ENCODE measurements around the gene RPL23.

The RPL23 gene

GRCh38 chr17:38883592-38884526 lies 30.3 kb upstream of the RPL23 start:
- DNase-seq (ENCODE audit: low read depth), result no peak

- no peak for DNase-seq (ENCODE audit: low read depth)
Measured at GRCh38 chr17:38882870-38883269, 29.3 kb upstream of the RPL23 start.

DNA sequence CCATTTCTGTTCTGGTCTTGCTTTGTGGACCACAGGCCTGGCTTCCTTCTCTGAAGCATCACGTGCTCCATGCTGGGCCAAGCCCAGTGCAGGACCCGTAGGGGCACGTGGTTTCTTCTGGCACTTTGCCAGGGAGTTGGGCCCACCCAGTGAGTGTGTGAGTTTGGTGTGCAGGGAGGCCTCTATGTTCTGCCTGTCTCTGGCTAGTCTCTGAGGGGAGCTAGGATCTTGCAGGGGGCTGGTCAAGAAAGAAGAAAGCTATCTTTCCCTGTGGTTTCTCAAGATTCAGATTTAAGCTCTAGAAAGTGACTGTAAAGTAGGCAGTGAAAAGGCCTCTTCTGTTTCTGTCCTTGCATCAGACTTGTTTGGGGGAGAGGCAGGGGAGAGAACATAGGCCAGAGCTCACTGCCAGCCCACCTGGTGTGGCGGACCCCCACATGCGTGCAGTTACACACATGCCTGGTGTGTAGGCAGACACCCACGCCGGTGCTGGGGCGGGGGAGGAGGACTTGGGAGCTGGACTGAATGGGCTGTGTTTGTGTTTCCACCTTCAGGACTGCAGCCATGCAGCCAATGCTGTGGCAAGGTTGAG lies 28.2 kb upstream of the RPL23 start:
- no peak for DNase-seq (ENCODE audit: low read depth)

DNA sequence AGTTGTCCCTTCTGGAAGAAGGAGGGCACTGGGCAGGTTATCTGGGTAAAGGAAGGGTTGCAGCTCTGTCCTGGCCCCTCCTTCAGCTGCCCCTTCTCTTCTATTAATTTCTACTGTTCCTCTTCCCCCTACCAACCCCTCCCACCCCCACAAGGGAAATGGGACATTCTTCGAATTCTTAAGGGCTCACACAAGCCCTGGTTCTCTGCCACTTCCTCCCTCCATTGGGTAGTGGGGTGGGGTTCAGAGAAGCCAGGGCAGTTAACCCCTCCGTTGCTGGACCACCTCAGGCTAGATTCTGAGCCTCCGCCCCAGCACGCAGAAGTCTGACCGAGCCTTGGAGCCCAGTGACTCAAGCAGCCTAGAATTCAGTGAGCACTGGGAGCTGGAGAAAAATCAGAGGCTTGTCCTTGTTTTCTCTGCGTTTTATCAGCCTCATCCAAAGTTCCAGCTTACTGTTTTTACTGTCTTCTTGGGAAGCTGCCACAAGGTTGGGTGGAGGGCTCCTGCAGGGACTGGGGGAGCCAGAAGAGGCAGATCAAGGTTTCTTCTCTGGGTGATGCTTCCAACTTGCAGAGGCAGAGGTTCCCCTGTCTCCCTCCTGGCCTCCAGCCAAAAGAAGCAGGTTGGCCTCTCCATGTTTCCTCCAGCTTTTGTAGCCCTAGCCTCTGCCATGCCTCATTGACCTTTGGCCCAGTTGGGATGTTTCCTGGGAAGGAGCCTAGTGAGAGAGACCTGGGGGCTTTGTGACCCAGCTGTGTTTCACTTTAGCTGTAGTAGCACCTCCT lies 26.6 kb upstream of the RPL23 start:
- DNase-seq (ENCODE audit: low read depth), result no peak

GRCh38 chr17:38877130-38877851 lies 23.8 kb upstream of the RPL23 start:
- no peak for DNase-seq (ENCODE audit: low read depth)

DNA sequence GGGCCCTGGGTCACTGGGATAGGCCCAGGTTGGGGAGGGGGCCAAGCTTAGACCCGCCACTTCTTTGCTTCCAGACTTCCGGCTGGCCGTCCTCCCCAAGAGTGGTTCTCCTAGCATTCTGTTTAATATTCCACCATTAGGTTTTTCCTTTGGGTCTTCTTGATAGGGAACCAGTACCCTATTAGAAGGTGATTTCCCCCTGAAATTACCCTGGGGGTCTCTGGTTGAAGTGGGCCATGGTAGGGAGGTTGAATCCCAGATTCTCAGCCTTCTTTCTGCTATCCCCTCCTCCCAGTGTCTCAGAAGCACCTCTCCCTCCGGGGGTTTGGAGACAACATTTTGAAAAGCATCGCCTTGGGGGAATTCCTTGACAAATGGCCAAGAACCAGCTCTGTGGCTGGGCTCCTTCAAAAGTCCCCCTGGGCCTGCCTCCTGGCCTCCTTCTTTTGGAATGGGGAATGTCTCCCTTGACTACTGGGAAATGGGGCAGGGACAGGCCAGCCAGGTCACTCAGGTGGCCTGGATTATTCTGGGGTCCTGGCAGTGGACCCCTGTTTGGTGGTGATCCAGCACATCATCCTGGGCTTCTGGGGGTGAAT lies 22.1 kb upstream of the RPL23 start:
- DNase-seq (ENCODE audit: low read depth), result no peak

DNA sequence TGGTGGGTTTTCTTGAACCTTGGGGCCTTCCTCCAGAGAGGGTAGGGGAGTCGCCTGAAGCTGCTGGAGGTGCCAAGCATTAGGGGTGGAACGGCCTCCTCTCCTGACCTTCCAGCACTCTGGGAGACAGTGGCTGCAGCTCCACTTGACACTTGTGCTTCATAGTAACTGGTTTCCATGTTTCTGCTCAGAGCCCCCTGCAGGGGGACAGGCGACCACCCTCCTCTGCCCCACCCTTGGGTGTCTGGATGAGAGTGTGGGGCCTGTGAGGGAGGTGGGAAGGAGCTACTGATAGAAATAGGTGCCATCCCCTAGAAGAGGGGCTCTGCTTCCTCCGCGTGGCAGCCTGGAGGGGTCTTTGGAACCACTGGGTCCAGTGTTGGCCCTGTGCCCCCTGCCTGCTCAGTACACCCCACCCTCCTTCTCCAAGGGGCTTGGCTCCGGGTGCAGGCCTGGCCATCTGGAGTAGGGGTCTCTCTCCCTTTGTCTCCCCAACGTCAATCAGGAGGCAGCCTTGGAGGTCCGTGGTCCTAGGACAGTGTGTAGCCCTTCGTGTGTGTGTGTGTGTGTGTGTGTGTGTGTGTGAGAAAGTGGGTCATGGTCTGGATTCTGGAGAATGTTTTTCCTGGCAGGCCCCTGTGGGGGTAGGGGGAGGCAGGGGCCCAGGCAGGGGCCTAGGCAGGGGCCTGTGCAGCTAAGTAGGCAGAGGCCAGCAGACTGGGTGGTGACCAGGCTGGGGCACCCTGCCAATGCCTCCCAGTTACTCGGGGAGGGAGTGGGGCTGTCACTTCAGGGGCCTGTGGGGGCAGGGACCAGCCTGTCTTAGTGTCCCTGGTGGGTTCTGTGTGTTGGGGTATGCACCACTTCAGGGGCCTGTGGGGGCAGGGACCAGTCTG lies 21.2 kb upstream of the RPL23 start:
- DNase-seq (ENCODE audit: low read depth), result no peak

DNA sequence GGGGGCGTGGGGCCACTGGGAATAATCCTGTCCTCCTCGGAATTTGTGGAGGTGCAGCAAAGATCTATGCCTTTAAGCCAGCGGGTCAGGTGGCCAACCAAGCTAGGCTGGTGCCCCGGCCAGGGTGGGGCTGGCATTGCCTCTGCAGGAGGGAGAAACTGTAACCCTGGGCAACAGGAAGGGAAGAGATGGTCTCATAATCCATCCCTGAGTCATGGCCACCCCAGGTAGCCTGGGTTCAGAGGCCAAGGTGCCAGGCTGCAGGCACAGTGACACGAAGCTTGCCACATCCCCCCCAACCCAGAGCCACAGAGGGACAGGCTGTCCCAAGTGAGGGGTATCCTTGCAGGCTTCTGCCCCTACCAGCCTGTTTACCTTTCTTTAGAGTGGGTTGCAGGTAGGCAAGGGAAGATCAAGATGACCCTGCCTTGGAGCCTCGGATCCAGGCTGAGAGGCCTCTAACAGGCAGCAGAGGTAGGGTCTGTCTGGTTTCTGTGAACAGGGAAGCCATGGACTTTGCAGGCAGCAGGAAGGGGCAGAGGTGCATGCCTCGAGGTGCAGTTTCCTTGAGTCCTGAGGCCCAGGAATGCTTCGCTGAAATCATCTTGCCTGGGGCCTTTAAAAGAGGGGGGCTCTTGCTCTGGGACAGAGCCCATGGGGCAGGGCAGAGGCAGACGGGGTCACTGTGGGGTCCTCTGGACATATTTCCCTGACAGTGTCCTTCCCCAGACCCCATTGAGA lies 20.3 kb upstream of the RPL23 start:
- no peak for DNase-seq (ENCODE audit: low read depth)

GRCh38 chr17:38872671-38873385 lies 19.3 kb upstream of the RPL23 start:
- DNase-seq (ENCODE audit: low read depth), result no peak

DNA sequence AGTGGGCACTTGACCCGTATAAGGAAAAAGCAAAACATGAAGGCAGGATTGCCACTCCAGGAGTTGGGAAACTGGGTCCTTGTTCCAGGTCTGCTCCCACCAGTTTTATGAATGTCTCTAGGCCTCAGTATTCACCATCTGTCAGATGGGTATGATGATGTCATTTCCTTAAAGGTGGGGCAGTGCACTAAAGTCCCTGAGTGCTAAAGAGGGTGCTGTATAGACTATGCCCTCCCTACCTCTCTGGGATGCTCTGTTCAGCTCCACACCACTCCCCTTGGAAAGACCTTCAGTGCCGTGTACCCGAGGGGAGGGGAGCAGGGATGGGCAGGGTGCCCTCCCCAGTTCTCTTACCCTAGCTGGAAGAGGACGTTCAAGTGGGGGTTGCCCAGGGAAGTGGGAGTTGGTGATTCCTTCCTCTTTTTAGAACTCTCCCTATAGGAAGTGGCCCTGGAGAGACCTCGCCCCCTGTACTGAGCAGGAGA lies 18.5 kb upstream of the RPL23 start:
- no peak for DNase-seq (ENCODE audit: low read depth)

GRCh38 chr17:38871247-38872015 lies 17.9 kb upstream of the RPL23 start:
- DNase-seq (ENCODE audit: low read depth), result peak; percentile 58

DNA sequence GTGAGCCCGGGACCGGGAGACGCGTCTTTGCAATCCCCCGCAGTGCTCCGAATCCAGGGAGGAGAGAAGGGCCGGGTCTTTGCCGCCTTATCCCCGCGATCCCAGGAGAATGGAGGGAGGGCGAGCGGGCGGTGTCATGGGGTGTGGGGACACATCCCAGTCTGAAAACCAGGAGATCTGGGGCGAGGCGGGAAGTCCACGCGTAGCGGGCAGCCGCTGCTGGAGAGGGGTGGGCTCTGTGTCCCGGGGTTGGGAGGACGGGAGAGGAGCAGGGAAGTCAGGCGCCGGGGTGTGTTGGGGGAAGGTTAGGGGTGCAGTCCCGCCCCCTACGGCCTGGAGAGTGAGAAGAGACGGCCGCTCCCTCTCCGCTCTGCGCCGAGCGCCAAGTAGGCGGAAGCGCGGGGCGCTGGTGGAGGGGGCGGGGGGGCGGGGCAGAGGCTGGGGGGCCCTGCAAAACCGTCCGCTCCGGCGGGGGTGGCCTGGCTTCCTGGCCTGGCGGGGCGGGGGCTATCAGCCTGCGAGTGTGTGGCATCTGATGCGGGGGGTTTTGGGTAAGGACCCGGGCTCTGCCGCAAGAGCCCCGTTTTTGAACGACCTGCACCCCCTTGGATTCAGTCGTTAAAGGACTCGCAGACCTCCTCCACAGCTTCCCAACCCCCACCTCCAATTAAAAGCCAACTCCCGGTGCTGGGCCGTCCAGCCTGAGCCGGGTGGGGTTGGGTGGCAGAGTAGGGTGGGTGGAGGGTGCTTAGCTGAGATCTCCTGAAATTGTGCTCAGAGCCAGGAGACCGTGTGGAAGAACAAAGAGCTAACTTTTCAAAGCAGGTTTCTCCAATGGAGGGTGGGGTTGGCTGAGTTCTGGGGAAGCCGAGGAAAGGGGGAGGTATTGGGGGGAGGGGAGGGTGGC lies 17.0 kb upstream of the RPL23 start:
- peak; percentile 54 for DNase-seq (ENCODE audit: low read depth)

DNA sequence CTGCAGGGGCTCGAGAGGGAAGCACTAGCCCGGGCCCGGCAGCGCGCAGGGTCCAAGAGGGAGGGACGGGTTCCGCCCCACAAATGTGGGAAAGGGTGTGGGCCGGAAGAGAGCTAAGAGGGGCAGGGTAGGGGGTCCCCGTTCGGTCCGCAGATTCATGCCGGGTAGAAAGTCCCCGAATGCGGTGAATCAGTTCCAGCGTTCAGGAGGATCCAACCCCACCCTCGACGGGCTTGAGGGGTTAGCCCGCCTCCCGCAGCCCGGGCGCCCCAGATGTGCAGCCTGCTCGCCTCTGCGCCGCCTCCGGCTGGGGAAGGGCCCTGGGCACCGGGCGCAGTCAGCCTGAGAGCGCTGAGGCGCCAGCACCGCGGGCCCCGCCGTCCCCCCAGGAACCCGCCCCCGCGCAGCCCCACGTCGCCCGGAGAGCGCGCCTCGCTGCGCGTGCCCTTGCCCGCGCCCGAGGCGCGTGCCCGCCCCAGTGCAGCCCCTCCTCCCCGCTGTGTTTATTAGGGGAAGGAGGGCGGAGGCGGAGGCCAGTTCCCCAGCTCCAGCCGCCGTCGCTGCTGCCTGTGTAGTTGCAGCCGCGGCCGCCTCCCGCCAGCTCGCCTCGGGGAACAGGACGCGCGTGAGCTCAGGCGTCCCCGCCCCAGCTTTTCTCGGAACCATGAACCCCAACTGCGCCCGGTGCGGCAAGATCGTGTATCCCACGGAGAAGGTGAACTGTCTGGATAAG lies 16.2 kb upstream of the RPL23 start, which contains the start of gene LASP1:
TSS of gene LASP1 (plus strand) at position 533 of the 733 bp plus-strand sequence. CDS start at position 665, 132 bp downstream.
- DNase-seq (ENCODE audit: low read depth), result peak; percentile 78

DNA sequence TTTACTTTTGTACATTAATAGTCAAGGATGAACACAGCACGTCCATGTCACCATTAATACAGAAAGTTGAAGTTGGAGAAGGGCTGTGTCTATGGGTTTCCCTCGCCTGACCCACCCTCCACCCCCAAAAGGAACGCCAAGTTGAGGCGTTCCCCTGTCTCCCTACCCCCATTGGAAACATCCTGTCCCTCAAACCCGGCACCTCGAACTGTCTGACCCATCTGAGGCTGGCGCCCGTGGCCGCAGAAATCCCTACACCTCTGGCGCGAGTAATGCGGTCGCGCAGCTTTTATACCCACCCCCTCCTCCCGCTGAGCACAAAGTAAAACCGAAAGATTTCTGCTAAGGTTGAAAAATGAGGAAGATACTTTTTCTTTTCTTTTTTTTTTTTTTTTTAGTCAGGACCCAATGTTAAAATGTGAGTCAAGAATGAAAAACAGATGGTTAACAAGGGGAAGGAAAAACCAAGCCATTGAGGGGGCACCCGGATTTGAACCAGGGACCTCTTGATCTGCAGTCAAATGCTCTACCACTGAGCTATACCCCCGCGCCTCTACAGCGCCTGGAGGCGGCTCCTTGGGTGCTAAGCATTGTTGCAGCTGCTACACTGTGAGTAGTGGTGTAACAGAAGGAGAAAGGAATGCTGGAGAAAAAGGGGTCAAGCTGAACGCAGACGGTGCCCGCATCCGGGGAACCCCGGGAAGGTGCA lies 15.4 kb upstream of the RPL23 start:
- DNase-seq (ENCODE audit: low read depth), result peak; percentile 81

DNA sequence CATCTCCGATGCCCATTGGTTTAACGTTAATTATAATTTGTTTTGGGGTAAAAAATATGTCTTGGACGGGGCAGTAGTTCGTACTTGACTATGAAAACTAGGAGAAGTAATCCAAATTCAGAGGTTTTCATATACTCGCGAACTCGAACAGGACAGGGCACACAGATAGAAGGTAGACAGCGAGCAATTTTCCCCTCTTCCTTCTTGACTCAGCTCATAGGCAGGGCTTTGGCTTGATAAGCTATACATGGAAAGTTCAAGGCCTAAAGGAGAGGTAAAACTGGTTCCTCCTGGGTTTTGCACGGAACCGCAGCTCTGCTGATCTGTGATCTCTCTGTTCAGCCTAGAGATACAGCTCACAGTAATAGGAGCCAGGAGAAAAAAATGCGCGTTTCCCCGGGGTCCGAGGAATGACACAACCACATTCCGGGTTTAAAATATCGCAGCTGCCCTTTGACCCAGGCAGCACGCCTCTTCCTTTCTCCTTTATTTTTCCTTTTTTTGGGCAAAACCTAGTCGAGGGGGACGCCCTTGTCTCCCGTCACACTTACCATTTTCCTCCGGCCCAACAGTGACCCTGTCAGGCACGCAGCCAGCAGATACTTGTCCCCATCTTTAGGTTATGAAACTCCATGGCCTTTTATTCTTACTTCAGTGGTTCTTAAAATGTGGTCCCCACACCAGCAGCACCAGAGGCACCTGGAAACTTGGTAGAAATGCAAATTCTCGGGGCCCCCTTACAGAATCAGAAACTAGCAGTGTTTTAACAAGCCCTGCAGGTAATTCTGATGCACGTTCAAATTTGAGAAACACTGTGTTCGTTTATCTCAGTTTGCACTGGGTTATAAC lies 14.7 kb upstream of the RPL23 start:
- DNase-seq (ENCODE audit: low read depth), result no peak
